GM19035 (cell line): ENCODE results near the gene CIRBP.

Experiments used
- ATAC-seq: cut with Tn5 transposase; IDR thresholded peaks from one replicate; pipeline ENCODE4 v1.9.1; 2021; ENCODE audit not compliant: unreplicated experiment

The CIRBP gene

DNA sequence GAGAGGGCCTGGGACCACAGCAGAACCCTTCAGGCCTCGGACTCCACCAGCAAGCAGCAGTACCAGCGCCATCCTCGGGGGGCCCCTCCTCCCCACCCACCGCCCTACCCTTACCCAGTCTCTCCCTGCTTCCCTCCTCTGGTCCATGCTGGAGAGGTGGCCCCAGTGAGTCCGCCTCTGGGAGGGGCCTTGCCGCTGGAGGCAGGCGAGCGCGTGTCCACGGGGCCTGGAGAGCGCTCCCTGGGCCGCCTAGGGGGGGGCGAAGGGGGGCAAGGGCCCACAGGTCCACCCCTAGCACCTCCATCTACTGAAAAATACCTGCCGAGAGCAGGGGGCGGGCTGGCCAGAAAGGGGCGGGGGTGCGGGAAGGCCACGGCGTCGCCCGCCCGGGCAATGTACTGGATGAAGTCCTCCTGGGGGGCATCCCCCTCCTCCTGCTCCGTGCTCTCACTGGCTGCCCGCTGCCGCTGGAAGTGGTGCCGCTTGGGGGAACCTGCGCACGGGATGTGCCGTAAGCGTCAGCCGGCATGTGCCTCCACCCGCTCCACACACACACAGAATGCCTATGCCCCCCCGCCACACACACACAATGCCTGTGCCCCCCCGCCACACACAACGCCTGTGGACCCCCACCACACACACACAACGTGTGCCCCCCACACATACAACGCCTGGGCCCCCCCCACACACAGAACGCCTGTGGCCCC, 38.2 kb upstream of the CIRBP start:
- ATAC-seq: no peak

GRCh38 chr19:1231729-1232637, 37.1 kb upstream of the CIRBP start:
- ATAC-seq: no peak

DNA sequence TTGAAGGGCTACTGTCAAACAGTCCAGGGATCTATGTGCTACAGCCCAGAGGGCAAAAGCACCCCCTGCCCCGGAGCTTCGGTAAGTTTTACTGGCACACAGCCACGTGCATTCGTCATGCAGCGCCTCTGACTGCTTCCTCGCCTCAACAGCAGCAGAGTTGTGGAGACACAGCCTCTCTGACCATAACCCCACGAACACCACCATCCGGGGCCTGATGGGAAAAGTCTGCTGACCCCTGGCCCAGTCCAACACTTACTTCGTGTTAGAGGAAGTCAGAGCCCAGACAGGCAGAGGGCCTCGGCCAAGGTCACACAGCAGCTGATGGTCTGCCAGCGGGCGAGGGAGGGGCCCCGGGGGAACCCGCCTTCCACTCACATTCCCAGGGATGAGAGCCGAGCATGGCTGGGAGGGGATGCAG, 36.5 kb upstream of the CIRBP start:
- no peak for ATAC-seq

DNA sequence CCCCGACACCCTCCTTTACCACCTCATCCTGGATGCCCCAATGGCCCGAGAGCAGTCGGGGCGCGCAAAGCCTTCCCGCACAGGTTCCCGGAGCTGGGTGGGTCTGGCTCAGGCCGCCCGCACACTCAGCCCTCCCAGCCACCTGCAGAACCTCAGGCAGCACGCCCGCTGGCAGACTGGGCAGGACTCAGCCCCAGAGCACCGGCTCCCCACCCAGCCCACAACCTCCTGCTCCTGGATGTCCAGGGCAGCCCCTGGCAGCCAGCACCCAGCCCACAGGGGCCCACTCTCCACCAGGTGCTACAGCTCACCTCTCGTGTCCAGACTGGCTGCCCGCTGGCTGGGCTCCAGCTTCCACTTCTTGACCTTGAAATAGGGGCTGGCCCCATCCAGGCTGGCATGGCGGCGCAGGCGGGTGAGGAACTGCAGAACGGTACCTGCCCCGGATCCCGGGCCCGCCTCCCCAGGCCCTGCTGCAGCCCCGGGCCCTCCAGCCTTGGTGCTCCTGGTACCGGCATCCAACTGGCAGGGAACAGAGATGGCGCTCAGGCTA, 35.9 kb upstream of the CIRBP start:
- ATAC-seq: no peak

DNA sequence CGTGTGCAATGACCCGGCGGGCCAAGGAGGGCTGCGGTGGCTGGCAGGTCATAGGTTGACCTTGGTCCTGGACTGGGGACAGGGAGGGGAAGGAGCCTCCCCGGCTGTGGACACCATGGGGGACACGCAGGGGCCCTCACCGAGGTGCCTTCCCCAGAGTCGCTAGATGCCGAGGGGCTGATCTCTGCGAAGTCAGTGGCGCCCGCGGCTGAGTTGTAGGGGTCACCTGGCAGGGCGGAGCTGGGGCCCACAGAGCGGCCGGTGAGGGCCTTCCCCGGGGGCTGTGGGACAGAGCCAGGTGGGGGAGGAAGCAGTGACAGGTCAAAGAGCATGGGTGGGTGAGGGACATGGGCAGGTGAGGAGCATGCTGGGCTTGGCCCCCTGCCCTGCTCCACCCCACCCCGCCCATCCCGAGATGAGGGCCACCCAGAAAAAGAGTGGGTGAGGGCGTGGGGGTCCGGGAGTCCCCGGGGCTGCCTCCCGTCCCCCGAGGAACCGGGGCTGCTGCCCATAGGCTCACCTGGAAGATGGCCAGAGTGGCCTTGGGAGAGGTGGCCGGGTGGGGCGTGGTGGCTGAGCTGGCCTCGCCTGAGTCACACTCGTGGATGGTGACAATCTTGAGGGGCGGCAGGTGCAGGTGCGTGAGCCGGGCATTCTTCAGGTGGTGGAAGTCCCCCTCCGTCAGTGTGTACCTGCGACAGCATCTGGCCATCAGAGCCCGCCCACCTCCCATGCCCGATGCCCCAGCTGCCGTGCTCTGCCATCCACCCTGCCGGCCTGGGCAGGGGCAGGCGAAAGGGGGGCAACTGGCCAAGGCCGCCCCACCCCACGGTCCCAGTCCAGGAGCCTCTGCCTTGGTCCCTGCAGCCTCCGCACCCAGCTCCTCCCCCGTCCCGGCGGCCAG, 34.8 kb upstream of the CIRBP start:
- no peak for ATAC-seq

GRCh38 chr19:1234955-1235380, 34.2 kb upstream of the CIRBP start:
- ATAC-seq: no peak

GRCh38 chr19:1235625-1236538, 33.2 kb upstream of the CIRBP start:
- no peak for ATAC-seq

GRCh38 chr19:1236576-1236975, 32.6 kb upstream of the CIRBP start:
- no peak for ATAC-seq

- ATAC-seq: no peak
These were observed 32.0 kb upstream of the CIRBP start for GRCh38 chr19:1237027-1237659.

GRCh38 chr19:1237754-1238368, 31.3 kb upstream of the CIRBP start, which contains the start of gene CBARP:
CBARP (minus strand) TSS chr19:1238005; CDS start chr19:1236100, 1,905 bp downstream.
- ATAC-seq: no peak

GRCh38 chr19:1238369-1239303, 30.5 kb upstream of the CIRBP start:
- ATAC-seq: no peak

- ATAC-seq: no peak
These were observed 29.7 kb upstream of the CIRBP start for GRCh38 chr19:1239420-1239795.

GRCh38 chr19:1239796-1240737, 29.1 kb upstream of the CIRBP start:
- ATAC-seq: peak; percentile 51

- ATAC-seq: no peak
These were observed 28.2 kb upstream of the CIRBP start for GRCh38 chr19:1240925-1241324.

DNA sequence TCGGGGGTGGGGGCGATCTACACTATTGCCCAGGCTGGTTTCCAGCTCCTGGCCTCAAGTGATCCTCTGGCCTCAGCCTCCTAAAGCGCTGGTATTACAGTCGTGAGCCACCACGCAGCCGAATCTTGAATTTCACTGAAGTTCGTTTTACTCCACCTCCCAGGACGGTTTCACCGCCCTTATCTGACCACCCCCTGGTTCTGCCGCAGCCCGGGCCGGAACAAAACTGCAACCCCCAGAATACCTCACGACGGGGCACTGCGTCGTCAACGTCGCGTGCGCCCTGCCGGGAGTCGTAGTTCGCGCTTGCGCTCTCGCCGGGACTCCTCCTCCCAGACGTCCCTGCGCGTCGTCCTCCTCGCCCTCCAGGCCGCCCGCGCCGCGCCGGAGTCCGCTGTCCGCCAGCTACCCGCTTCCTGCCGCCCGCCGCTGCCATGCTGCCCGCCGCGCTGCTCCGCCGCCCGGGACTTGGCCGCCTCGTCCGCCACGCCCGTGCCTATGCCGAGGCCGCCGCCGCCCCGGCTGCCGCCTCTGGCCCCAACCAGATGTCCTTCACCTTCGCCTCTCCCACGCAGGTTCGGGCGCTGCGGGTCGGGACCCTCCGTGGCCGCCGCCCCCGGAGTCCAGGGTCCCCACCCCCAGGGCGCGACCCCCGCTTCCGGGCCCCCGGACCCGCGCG, 27.6 kb upstream of the CIRBP start, which contains the start of gene ATP5F1D:
ATP5F1D (plus strand) TSS at position 335 of the 679 bp plus-strand sequence; CDS start at position 435, 100 bp downstream.
- ATAC-seq: peak; percentile 55
